Activated CD4-positive, CD25-positive, alpha-beta regulatory T cell (primary cell): ENCODE data around the gene TRPM8.
"Not testable (repeated sequence)": the region's sequence is repeated elsewhere in the genome, so short reads cannot be mapped to it uniquely, and the experiment has no call there.

Experiments
- DNase-seq, 4 experiments: peaks; one replicate each; lab custom pipeline; 2025; lab: John Stamatoyannopoulos, UW

Gene TRPM8

DNA sequence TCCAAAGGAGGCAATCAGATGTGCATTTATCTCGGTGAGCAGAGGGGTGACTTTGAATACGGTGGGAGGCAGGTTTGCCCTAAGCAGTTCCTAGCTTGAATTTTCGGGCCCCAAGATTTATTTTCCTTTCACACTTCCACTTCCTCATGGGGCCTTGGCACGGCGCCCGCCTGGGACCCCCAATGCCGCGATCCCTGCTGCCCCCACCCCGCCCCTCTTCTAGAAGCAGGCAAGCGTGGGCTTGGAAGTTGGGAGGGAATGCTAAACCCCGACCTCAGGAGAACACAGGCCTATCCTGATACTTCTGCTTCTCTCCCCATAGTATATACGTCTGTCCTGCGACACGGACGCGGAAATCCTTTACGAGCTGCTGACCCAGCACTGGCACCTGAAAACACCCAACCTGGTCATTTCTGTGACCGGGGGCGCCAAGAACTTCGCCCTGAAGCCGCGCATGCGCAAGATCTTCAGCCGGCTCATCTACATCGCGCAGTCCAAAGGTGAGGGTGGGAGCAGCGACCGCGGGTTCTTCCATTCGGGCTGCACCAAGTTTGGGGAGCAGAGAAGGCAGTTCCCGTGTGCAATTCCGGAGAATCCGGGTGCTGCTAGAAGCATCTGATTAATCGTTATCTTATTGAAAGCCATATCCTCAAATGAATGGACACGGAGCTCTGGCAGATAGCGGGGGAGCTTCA is 21.6 kb downstream of the TRPM8 start:
- no peak for DNase-seq

DNA sequence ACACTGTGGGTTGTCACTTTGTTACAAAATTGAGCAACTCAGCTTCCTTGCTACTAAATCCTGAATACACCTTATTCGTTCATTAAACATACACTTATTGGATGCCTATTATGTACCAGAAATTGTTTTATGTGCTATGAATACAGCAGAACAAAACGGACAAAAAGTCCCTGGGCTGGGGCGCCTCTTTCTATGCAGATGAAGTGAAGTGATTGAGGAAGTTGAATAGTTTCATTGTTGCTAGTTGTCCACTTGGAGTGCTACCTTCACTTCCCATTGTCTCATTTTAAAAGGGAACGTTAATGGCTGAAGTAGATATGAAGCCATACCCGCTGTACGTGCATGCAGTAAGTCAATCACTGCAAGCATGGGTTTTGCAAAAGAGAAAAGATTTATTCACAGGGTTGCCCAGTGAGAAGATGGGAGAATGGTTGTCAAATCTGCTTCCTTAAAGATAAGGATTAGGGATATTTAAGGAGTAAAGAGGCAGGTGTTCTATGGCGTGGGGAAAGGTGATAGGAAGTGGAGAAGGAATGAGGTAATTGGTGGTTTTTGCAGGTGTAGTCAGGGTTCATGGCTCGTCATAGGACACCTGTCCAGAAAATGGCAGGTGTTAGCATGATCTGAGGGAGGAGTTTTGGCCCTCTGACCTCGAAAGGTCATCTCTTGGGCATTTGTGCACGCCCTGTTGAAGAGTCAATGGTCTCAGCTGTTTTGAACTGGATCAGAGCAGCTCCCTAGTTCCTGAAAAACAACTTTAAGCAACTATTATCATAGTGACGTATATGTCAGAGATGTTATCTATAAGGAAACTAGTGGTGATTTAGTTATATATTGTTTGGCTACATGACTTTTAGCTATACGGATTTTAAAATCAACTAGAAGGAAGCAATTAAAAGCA is 23.5 kb downstream of the TRPM8 start:
- DNase-seq, result no peak

DNA sequence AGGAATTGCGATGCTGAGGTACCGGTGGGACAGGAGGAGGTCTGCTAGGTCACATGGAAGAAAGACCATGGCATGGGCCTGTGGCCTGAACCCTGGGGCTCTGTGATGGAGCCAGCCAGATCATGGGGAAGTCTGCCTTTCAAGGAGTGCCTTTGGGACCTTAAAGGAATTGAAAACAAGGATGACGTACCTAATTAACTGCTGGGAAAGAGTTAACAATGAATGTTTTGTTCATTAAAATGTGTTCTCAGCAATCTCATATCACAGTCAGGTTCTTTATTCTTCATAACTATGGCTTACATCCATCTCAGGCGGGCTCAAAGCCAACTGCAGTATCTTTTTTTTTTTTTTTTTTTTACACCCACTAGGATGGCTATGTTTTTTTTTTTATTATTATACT is 25.6 kb downstream of the TRPM8 start:
- DNase-seq, result no peak

DNA sequence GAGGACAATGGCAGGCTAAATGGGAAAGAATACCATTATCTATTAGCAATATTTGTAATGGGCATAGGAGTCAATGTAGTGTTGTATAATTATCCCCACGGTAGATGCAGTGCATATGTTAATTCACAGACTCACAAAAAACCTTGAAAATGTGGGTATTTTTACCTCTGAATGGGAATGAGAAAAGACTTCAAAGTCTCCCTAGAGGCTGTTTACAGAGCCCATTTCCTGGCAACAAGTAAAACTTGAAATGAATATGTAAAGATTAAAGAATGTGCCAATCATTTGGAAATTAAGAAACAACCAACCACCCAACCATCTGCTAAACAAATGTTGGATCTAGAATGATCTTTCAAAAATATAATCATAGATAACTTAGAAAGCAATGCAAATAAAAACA is 27.1 kb downstream of the TRPM8 start:
- DNase-seq, result no peak

DNA sequence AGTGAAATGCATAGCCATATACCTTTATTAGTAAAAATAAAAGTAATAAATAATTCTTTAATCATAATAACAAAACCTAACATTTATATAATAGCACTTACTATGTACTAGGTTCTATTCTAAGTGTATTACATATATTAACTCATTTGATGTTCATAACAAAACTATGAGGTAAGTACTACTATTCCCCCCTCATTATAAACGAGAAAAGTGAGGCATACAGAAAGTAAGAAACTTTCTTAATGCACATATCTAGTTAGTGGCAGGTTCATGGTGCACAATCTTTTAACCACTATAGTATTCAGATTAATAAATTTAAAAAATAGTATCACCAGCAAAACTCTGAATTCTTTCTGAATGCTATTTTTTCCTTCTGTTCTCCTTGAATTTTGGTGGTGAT is 27.5 kb downstream of the TRPM8 start:
- DNase-seq, result no peak

DNA sequence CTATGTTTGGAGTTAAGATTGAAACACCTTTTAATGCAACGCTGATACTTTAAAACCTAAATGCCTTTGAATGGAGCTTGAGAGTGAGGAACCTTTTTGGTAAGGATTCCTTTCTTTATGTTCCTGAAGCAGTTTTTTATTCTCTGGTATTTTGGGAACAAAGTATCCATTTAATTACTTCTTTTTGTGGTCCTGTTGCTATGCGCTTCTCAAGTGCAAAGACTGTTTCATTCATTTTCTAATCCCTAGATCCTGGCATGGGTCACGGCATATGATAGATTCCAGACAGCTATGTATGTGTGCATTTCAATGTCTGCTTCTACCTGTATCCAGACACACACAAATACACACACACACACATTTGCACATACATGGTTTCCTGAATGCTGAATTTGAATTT is 28.0 kb downstream of the TRPM8 start:
- no peak for DNase-seq

DNA sequence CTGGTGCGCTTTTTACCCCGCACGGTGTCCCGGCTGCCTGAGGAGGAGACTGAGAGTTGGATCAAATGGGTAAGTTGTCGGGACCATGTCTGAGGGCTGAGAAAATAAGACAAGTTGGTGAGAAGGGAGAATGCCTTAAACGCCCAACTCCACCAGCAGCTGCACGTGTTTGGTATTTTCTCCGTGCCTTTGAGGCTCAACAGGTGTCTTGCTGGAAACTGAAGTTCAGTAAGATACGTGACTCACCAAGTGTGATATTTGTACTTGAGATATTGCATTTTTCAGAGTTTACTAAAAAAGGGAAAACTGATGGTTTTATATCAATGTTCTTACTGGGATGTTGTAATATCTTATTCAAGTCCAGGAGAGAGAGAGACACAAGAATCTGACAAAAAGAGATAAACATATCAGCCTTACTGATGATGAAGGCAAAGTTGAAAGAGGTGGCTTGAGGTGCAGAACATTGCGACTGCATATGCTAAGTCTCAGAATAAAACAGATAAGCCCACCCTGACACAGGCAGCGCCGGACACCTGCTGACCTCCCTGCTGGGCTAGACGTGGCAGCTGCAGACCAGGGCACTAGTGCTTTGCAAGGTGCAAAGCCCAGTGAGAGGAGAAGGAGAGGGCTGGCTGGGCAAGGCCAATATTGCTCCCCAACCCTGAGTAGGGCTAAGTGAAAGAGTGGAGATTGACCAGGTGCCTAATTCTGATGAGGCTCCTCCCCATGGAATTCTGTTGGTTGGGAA is 33.1 kb downstream of the TRPM8 start:
- no peak for DNase-seq

DNA sequence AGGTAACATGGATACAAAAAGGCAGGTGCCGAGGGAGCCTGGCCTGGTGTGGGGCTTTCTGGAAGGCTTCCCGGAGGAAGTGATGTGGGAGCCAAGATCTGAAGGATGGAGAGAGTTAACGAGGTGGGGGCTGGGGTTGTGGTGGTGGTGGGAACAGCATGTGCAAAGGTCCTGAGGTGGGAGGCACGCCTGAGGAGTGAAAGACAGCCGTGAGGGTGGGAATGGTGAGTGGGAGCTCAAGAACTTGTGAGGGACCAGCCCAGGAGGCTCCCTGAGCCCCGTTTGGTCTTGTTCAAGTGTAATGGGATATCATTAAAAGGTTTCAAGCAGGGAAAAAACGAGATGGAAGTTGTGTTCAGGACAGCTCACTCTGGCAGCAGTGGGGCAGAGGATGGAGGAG is 35.2 kb downstream of the TRPM8 start:
- DNase-seq, result no peak

DNA sequence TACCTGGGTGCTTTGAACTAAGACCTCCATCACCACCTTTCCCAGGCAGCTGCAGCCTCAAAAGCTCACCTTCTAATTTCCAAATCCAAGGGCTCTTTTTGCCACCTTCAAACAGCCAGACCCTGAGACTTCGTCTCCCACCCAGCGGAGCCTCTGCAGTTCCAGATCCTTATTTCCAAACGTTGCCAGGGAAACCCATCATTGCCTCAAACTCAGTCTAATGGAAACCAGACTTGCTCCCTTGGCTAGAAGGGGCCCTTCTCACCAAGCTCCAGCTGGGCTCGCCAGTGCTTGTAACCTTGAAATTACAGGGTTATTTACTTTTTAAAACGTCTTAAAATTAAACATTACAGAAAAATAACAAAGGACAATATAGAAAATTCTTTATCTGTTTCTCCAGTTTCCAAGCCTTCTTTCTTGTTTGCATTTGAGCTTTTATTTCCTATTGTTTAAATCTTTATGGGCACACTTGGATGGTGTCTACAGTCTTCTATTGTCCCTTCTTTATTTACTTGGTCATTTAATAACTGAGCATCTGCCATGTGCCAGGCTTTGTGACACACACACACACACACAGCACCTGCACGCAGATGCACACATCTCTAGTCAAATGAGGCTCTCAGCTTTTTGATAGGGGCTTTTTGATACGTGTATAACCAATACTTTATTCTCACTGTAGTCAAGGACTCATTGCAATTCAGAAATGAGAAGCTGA is 36.1 kb downstream of the TRPM8 start:
- DNase-seq, result no peak

DNA sequence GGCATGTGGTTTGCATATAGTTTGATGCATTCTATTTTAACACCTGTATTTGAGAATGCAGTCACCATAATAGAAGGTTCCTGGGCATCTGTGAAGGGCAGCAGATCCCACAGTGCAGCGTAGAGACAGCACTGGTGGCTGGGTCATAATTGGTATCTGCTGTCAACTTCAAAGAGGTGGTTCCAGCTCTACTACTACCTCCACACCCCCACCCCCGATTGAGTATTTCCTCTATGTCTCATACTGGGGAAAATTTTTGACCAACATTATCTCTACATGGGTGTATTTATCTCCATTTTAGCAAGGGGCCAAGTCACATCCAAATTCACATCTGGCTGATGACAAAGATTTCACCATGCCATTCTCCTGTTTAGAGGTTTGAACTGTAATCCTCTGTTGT is 43.0 kb downstream of the TRPM8 start:
- DNase-seq, result no peak

DNA sequence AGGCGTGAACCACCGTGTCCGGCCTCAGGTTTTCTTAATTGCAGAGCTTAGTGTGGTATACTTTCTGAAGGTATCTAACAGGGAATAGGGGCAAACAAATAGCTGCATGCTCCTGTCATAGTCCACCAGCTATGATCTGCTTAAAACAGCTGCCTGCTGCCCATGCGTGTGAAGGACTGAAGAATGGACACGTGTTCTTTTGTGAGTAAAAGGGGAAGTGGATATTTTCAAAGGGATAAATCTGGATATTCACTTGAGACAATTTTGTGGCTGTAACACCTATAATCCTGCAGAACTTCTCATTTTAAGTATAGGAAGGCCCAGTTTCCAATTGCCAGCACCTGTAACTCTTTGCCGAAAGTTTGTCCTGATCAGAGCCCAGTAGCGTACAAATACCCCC is 44.7 kb downstream of the TRPM8 start:
- no peak for DNase-seq

DNA sequence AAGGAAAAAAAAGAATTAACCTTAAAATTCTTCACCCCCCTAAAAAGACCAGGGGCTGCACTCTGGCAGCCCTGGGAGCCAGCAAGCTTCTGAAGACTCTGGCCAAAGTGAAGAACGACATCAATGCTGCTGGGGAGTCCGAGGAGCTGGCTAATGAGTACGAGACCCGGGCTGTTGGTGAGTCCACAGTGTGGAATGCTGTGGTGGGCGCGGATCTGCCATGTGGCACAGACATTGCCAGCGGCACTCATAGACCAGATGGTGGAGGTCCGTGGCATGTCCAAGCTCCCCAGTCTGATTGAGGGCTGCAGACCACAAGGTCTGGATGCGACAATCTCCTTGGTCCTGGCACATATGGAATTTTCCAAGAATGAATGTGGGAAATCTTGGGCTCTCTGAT is 47.4 kb downstream of the TRPM8 start:
- DNase-seq, result no peak

DNA sequence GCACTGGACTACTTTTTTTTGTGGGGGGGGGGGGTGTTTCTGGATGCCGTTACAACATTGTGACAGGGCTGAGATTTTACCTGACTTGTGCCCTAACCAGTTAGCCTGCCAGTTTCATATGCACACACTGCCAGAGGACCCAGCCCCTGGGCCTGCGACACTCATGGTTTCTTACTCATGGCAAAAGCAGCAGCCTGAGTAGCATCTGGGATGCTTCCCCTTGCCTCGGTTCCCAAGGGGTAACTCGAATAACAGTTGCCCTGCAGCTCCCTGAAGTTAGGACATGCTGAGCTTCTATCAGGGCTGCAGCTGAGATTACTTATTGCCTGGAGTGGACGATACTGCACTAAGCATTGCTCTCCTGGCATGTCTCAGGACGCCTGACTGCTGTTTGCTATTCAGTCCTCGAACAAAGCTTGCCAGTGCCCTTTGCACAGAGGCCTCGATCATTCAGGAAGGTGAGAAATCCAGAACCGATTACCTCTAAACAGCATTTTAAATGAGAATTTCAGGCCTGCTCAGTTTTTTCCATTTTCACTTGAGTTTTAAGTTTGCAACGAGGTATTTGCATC is 47.9 kb downstream of the TRPM8 start:
- DNase-seq, result no peak

DNA sequence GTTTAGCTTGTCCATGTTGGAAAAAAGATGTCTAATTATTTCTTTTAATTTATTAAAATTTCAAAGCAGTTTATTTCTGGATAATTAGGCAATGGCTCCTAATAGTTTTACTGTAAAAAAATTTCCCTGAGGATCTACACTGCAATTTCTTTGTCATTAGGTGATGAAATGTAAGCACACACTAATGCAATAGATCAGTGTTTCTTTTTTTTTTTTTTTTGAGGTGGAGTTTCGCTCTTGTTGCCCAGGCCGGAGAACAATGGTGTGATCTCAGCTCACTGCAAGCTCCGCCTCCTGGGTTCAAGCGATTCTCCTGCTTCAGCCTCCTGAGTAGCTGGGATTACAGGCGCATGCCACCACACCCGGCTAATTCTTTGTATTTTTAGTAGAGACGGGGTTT is 48.5 kb downstream of the TRPM8 start:
- DNase-seq, result not testable (repeated sequence)

DNA sequence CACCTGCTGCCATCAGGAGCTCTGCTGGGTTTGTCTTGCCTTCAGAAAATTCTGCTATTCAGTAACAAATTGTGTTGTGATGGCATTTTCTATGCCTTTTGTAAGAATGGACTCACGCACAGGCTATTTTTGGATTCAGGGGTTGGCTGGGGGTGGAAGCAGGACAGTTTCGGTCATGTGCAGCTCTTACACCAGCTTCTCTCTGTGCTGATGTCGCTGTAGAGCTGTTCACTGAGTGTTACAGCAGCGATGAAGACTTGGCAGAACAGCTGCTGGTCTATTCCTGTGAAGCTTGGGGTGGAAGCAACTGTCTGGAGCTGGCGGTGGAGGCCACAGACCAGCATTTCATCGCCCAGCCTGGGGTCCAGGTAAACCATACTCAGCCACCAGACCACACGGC is 49.2 kb downstream of the TRPM8 start:
- DNase-seq, result no peak

DNA sequence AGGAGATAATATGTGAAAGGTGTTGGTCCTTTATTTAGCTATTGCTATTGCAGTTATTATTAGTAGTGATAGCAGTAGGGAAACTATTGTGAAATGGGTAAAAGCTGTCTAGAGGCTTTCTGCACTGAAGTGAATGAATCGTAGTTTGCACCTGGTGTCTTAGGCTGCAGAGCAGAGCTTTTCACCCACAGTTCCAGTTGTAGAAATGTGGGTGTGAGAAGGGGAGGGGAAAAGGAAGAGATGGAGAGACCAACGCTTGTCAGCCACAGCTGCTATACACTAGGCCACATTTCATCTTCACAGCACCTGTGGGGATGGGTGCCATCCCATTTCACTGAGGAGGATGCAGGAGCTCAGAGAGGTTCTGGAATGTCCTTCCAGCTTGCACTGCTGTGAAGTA is 50.0 kb downstream of the TRPM8 start:
- no peak for DNase-seq

DNA sequence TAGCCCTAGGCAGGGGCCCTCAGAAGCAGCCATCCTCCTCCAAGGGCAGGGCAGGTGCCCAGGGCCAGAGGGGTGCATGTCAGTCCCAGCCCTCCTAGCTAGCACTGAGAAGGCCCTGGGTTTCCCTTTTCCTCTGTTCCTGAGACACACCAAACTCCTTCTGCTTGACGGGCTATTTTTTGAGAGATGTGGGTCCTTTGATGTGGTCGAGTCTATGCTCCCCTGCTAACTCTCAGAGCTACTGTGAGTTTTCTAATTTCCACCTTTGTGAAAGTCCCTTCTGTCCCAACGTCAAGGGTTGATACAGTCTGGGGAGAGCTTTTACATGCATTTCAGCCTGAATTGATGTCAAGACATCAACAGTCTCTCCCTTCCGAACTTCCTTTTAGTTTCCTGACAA is 51.4 kb downstream of the TRPM8 start:
- no peak for DNase-seq

DNA sequence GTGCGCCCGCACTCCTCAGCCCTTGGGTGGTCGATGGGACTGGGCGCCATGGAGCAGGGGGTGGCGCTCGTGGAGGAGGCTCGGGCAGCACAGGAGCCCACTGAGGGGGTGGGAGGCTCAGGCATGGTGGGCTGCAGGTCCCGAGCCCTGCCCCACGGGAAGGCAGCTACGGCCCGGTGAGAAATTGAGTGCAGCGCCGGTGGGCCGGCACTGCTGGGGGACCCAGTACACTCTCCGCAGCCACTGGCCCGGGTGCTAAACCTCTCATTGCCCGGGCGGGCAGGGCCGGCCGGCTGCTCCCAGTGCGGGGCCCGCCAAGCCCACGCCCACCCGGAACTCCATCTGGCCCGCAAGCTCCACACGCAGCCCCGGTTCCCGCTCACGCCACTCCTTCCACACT is 55.3 kb downstream of the TRPM8 start:
- DNase-seq, result not testable (repeated sequence)

DNA sequence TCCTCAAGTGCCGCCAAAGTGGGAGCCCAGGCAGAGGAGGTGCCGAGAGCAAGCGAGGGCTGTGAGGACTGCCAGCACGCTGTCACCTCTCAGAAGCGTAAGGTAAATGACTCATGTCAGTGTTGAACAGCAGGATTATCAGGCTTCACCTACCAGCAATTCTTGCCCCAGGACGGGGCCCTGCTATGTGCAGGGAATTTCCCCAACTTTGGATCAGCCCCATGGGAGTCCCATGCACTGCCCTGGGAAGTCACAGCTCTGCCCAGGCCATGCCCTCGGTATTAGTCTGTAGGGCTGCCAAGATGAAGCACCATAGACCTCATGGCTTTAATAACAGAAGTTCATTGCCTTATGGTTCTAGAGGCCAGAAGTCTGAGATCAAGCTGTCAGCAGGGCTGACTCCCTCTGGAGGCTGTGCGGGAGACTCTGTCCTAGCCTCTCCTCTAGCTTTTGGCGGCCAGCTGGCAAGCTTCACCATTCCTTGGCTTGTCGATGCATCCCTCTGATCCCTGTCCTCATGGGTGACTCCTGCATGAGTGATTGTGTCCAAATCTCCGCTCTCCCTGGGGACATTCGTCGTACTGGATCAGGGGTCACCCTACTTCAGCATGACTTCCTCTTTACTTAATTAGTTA is 55.9 kb downstream of the TRPM8 start:
- no peak for DNase-seq

DNA sequence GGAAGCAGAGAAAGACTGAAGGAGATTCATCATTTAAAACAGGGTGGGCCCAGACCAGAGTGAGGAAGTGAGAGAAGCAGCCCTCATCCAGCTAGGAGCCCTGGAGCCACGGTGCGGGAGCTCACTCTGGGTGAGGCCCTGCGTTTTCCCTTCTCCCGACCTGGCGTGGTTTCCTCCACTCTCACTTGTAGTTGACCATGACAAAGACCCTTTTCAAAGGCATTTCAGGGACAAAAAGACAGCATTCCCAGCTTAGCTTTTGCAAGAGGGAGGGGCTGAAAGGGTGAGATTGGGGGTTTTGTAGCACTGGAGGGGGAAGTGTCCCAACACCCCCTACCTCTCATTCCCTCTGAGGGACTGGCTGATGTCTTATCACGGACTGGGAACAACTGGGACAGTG is 56.6 kb downstream of the TRPM8 start:
- DNase-seq, result no peak

DNA sequence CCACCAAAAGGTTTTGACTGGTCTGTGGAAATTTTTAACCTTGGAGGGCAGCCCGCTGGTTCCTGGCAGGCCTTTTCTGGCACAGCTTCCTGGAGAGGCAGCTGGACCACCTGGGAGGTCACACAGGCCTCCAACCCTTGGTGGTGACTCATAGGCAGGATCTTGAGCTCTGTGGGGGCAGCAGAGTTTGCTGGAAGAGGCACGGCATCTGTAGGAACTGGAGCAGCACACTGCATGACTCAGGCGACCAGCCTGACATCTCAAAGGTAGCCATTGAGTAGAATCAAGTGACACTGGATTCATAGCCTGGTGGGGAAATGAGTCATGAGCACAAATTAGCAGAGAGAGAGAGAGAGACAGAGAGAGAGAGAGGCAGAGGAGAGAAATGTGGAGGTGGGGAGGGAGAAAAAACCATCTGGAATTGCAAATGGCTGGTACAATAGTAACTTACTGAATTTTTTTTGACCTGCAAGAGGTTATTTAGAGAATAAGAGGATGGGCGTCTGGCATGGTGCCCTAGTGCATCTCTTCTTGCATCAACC is 57.4 kb downstream of the TRPM8 start:
- DNase-seq, result no peak
